22Rv1 (cell line): ENCODE data around the gene DERA.

ENCODE experiments used
- H3K27ac ChIP-seq: fragments of 450-650 bp; 2 replicates; pipeline ENCODE4 v1.5.1; 2017
- ZFX ChIP-seq: fragments of 450-650 bp; IDR thresholded peaks from 2 replicates; pipeline ENCODE4 v1.6.1; 2017; ENCODE audit warnings: antibody characterized with exemption, borderline replicate concordance
- TF ChIP-seq, protein P1 (sequence below): fragments of 450-650 bp; IDR thresholded peaks from 2 replicates; pipeline ENCODE4 v1.5.1; 2017; ENCODE audit warnings: mild to moderate bottlenecking

Gene DERA

DNA sequence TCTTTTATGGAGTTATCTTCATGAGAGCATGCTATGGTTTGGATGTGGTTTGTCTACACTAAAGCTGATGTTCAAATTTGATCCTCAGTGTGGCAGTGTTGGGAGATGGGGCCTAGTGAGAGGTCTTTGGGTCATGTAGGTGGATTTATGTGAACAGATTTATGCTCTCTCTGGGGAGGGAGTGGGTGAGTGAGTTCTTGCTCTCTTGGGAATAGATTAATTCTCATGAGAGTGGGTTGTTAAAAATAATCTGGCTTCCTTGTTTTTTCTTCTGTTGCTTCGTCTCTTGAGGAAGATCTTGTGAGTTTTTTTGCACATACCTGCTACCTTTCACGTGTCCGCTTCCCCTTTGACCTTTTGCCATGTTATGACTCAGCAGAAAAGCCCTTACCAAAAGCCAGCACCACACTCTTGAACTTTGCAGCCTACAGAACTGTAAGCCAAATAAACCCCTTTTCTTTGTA lies 20.5 kb downstream of the DERA start:
- no peak overlapping the region for H3K27ac ChIP-seq
- no peak for TF ChIP-seq ZFX
- TF ChIP-seq, protein P1, sequence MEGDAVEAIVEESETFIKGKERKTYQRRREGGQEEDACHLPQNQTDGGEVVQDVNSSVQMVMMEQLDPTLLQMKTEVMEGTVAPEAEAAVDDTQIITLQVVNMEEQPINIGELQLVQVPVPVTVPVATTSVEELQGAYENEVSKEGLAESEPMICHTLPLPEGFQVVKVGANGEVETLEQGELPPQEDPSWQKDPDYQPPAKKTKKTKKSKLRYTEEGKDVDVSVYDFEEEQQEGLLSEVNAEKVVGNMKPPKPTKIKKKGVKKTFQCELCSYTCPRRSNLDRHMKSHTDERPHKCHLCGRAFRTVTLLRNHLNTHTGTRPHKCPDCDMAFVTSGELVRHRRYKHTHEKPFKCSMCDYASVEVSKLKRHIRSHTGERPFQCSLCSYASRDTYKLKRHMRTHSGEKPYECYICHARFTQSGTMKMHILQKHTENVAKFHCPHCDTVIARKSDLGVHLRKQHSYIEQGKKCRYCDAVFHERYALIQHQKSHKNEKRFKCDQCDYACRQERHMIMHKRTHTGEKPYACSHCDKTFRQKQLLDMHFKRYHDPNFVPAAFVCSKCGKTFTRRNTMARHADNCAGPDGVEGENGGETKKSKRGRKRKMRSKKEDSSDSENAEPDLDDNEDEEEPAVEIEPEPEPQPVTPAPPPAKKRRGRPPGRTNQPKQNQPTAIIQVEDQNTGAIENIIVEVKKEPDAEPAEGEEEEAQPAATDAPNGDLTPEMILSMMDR: peak; percentile 43

DNA sequence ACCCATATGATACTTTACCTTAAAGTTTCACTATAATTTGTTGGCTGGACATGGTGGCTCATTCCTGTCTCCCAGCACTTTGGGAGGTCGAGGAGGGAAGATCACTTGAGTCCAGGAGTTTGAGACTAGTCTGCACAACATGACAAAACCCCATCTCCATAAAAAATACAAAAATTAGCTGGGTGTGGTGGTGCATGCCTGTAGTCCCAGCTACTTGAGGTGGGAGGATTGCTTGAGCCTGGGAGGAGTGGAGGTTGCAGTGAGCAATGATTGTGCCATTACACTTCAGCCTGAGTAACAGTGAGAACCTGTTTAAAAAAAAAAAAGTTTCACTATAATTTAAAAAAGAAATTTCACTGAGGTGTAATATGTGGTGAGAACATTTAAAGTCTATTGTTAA lies 21.2 kb downstream of the DERA start:
- TF ChIP-seq ZFX: no peak
- TF ChIP-seq, protein P1: no peak
- H3K27ac ChIP-seq: no peak overlapping the region

DNA sequence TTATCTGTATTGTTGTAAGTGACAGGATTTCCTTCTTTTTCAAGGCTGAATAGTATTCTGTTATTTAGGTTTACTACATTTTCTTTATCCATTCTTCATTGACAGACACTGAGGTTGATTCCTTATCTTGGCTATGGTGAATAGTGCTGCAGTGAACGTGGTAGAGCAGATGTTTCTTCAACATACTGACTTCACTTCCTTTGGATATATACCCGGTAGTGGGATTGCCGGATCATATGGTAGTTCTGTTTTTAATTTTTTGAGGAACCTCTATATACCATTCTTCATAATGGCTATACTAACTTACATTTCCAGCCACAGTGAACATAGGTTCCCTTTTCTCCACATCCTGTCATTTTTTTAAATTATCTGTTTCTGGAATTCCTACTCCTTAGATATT lies 21.8 kb downstream of the DERA start:
- TF ChIP-seq ZFX: no peak
- TF ChIP-seq, protein P1: no peak
- no peak overlapping the region for H3K27ac ChIP-seq

DNA sequence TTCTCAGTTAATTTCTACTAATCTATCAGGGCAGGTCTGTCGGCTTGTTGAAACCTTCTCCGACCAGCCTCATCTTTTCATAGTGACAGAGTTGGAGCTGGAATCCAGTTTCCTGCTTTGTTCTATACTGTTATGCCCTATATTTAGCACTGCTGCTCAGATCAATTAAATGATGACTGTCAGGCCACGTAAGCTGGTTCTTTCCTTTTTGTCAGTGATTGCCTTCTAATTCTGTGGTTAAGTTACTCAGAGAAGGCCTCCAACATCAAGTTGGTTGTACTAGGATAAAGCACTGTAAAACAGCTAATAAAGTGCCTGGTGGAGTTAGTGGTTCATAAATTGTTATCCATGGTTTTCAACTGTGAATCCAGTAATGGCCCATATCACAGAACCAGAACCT lies 22.6 kb downstream of the DERA start:
- H3K27ac ChIP-seq: no peak overlapping the region

DNA sequence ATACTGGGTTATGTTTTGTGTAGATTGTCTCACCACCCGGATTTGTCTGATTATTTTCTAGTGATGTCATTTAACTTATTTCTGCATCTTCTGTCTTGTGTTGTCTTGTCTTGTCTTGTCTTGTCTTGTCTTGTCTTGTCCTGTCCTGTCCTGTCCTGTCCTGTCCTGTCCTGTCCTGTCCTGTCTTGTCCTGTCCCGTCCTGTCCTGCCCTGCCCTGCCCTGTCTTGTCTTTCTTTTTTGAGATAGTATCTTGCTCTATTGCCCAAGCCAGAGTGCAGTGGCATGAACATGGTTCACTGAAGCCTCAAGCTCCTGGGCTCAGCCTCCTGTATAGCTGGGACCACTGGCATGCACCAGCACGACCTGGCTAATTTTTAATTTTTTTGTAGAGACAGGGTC lies 25.6 kb downstream of the DERA start:
- TF ChIP-seq, protein P1: no peak
- no peak for TF ChIP-seq ZFX

More for the DNA sequence above, 22.6 kb downstream of the DERA start:
- TF ChIP-seq, protein P1: no peak
- TF ChIP-seq ZFX: no peak

DNA sequence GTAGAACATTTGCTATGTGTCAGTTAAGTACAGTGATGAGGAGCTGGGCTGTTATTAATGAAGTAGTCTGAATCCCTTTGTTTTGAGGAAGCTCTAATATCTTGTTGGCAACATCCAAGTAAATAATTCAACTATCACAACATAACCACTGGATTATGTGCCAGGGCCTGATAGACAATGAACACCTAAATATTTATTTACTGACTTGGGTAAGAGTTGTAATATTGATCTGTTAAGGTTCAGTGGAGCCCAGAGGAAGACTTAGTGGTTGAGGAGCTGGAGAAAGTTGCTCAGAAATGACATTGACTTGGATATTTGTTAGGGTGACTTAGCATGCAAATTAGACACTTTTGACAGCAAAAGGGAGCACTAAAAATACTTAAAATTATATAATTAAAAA lies 26.8 kb downstream of the DERA start:
- no peak overlapping the region for H3K27ac ChIP-seq
- TF ChIP-seq, protein P1: no peak
- no peak for TF ChIP-seq ZFX

More for the DNA sequence above, 25.6 kb downstream of the DERA start:
- no peak overlapping the region for H3K27ac ChIP-seq

DNA sequence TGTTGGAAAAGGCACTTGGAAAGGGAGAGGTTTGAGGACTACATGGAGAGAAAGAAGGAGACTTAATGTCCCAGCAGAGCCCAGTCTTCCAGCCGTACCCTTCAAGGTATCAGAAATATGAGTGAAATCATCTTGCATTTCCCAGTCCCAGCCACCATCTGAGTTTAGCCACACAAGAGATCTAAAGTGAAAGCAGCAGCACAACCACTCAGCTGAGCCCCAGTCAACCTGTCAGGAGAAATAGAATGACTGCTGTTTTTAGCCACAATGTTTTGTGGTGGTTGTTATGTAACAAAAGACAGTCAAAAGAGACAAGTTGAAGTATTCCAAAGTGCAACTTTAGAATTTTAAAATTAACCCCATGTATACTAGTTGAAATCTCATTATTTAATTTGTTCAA lies 28.0 kb downstream of the DERA start:
- TF ChIP-seq, protein P1: no peak
- no peak for TF ChIP-seq ZFX
- no peak overlapping the region for H3K27ac ChIP-seq
